Measurements from ENCODE around the gene SYP.
"Not testable (repeated sequence)": the region's sequence is repeated elsewhere in the genome, so short reads cannot be mapped to it uniquely, and the experiment has no call there.

SYP gene

GRCh38 chrX:49153467-49153866 is 46.5 kb downstream of the SYP start:
- no peak overlapping the region for H3K27ac ChIP-seq
- no peaks in the 10 kb centered on the region for H3K27me3 ChIP-seq (replicated peaks)
- H3K4me3 ChIP-seq (ENCODE audit: low read depth, low read length), result no peak overlapping the region
- H3K36me3 ChIP-seq (replicated peaks), result no peaks in the 10 kb centered on the region
- in situ Hi-C loops (cut with HindIII; ENCODE audit: low pct_ligation_motif_present, low sequenced_read_pairs), result no loop called here
- no peak for DNase-seq
- no peak for TF ChIP-seq CTCF (IDR thresholded peaks at IDR 0.05; ENCODE audit: low read depth, low read length, missing control alignments)

- in situ Hi-C loops (cut with HindIII; ENCODE audit: low pct_ligation_motif_present, low sequenced_read_pairs); H3K27ac ChIP-seq: not testable (repeated sequence)
Observed at GRCh38 chrX:49149291-49149690, 50.7 kb downstream of the SYP start.

GRCh38 chrX:49148390-49149100 is 51.4 kb downstream of the SYP start:
- H3K4me3 ChIP-seq (ENCODE audit: low read depth, low read length); H3K27ac ChIP-seq; DNase-seq; H3K27me3 ChIP-seq (replicated peaks); H3K36me3 ChIP-seq (replicated peaks); in situ Hi-C loops (cut with HindIII; ENCODE audit: low pct_ligation_motif_present, low sequenced_read_pairs): not testable (repeated sequence)

More at GRCh38 chrX:49149291-49149690, 50.7 kb downstream of the SYP start:
- H3K36me3 ChIP-seq (replicated peaks); H3K27me3 ChIP-seq (replicated peaks); H3K4me3 ChIP-seq (ENCODE audit: low read depth, low read length); DNase-seq: not testable (repeated sequence)

- in situ Hi-C loops (cut with HindIII; ENCODE audit: low pct_ligation_motif_present, low sequenced_read_pairs), result no loop called here
- Histone ChIP-seq H3K27me3 (replicated peaks) (no peaks in the 10 kb centered on the region), H3K36me3 (replicated peaks) (no peaks in the 10 kb centered on the region), H3K27ac (no peak overlapping the region), H3K4me3 (ENCODE audit: low read depth, low read length) (no peak overlapping the region)
- TF ChIP-seq CTCF (IDR thresholded peaks at IDR 0.05; ENCODE audit: low read depth, low read length, missing control alignments), result no peak
- no peak for DNase-seq
Observed at GRCh38 chrX:49147936-49148335, 52.1 kb downstream of the SYP start.

GRCh38 chrX:49147282-49147681 is 52.7 kb downstream of the SYP start:
- Histone ChIP-seq H3K27me3 (replicated peaks) (no peaks in the 10 kb centered on the region), H3K4me3 (ENCODE audit: low read depth, low read length) (no peak overlapping the region), H3K36me3 (replicated peaks) (no peaks in the 10 kb centered on the region), H3K27ac (no peak overlapping the region)
- no peak for DNase-seq
- in situ Hi-C loops (cut with HindIII; ENCODE audit: low pct_ligation_motif_present, low sequenced_read_pairs), result no loop called here
- TF ChIP-seq CTCF (IDR thresholded peaks at IDR 0.05; ENCODE audit: low read depth, low read length, missing control alignments), result no peak

- DNase-seq; H3K27ac ChIP-seq; H3K4me3 ChIP-seq (ENCODE audit: low read depth, low read length); H3K27me3 ChIP-seq (replicated peaks); H3K36me3 ChIP-seq (replicated peaks); in situ Hi-C loops (cut with HindIII; ENCODE audit: low pct_ligation_motif_present, low sequenced_read_pairs): not testable (repeated sequence)
Observed at GRCh38 chrX:49143154-49143553, 56.8 kb downstream of the SYP start.

GRCh38 chrX:49142264-49142663 is 57.7 kb downstream of the SYP start:
- H3K36me3 ChIP-seq (replicated peaks); H3K4me3 ChIP-seq (ENCODE audit: low read depth, low read length); in situ Hi-C loops (cut with HindIII; ENCODE audit: low pct_ligation_motif_present, low sequenced_read_pairs); H3K27ac ChIP-seq; DNase-seq; H3K27me3 ChIP-seq (replicated peaks): not testable (repeated sequence)
- peak; percentile 62 for TF ChIP-seq CTCF (IDR thresholded peaks at IDR 0.05; ENCODE audit: low read depth, low read length, missing control alignments)

All from brain microvascular endothelial cell (primary cell).